ENCODE results near the gene DCUN1D3.

- TF ChIP-seq CTCF (IDR thresholded peaks at IDR 0.05) (no peak), POLR2AphosphoS5 (IDR thresholded peaks at IDR 0.05) (no peak), POLR2A (IDR thresholded peaks at IDR 0.05; ENCODE audit: low read depth) (no peak), EP300 (IDR thresholded peaks at IDR 0.05) (no peak)
Observed at GRCh38 chr16:20903899-20904506, 3.8 kb upstream of the DCUN1D3 start.

Data from esophagus muscularis mucosa (tissue), 4 donors.